Muscle layer of colon (tissue), 2 donors: Measurements from ENCODE around the gene ABCA4.
"Not testable (repeated sequence)": the region's sequence is repeated elsewhere in the genome, so short reads cannot be mapped to it uniquely, and the experiment has no call there.

Experiments
- H3K27ac ChIP-seq: one replicate; pipeline ENCODE4 v1.7.0; 2013; ENCODE audit warnings: low read depth, mild to moderate bottlenecking, low read length, moderate library complexity
- H3K27me3 ChIP-seq, 2 donors: one replicate each; pipeline ENCODE4 v1.7.0; 2013; ENCODE audit warnings: low read length in 2 of 2, mild to moderate bottlenecking in 2 of 2; ENCODE audit not compliant: insufficient read depth in 2 of 2, control insufficient read depth in 1 of 2
- H3K36me3 ChIP-seq: one replicate; pipeline ENCODE4 v1.7.0; 2013; ENCODE audit warnings: mild to moderate bottlenecking, low read length; ENCODE audit not compliant: insufficient read depth
- H3K4me1 ChIP-seq: one replicate; pipeline ENCODE4 v1.7.0; 2013; ENCODE audit warnings: mild to moderate bottlenecking, low read length; ENCODE audit not compliant: insufficient read depth
- H3K4me3 ChIP-seq, 2 donors: one replicate each; pipeline ENCODE4 v1.7.0; 2013; ENCODE audit warnings: low read length in 2 of 2, low read depth in 1 of 2, mild to moderate bottlenecking in 1 of 2, moderate library complexity in 1 of 2
- H3K9ac ChIP-seq: one replicate; pipeline ENCODE4 v1.7.0; 2013; ENCODE audit warnings: low read length
- H3K9me3 ChIP-seq: one replicate; pipeline ENCODE4 v1.7.0; 2013; ENCODE audit warnings: mild to moderate bottlenecking, low read length
- donor health status: abdominal sarcoma.
- donor health status: Adenocarcinoma of cecum.

Gene ABCA4

GRCh38 chr1:94120991-94121390, at the start of gene ABCA4:
ABCA4 (minus strand) TSS chr1:94121148; CDS start chr1:94121045, 103 bp downstream.
- H3K9me3 ChIP-seq = no peaks in the 10 kb centered on the region
- H3K36me3 ChIP-seq = no peaks in the 10 kb centered on the region
- H3K9ac ChIP-seq = no peak within 1 kb of the TSS
- no peaks in the 10 kb centered on the region for H3K27me3 ChIP-seq
- H3K4me1 ChIP-seq = peaks cover 5% of the 10 kb centered on the region
- H3K27ac ChIP-seq = no peak within 1 kb of the TSS
- H3K4me3 ChIP-seq = no peak within 1 kb of the TSS

- Histone ChIP-seq H3K27me3 (no peaks in the 10 kb centered on the region), H3K27ac (no peak overlapping the region), H3K36me3 (peaks cover 4% of the 10 kb centered on the region), H3K4me3 (no peak overlapping the region), H3K9ac (no peak overlapping the region), H3K4me1 (no peaks in the 10 kb centered on the region), H3K9me3 (no peaks in the 10 kb centered on the region)
Measured at GRCh38 chr1:94169126-94169525, 48.2 kb upstream of the ABCA4 start.

- no peak overlapping the region for H3K9ac ChIP-seq
- no peaks in the 10 kb centered on the region for H3K36me3 ChIP-seq
- no peak overlapping the region for H3K4me3 ChIP-seq
- no peaks in the 10 kb centered on the region for H3K4me1 ChIP-seq
- H3K9me3 ChIP-seq = no peaks in the 10 kb centered on the region
- H3K27me3 ChIP-seq = no peaks in the 10 kb centered on the region
- no peak overlapping the region for H3K27ac ChIP-seq
Measured at GRCh38 chr1:94165843-94166242, 44.9 kb upstream of the ABCA4 start.

GRCh38 chr1:94164885-94165284, 43.9 kb upstream of the ABCA4 start:
- H3K27ac ChIP-seq, H3K27me3 ChIP-seq, H3K9ac ChIP-seq, H3K4me3 ChIP-seq, H3K4me1 ChIP-seq, H3K36me3 ChIP-seq, H3K9me3 ChIP-seq: not testable (repeated sequence)

GRCh38 chr1:94164121-94164520, 43.2 kb upstream of the ABCA4 start:
- not testable (repeated sequence) for H3K4me3 ChIP-seq, H3K27ac ChIP-seq, H3K36me3 ChIP-seq, H3K9me3 ChIP-seq, H3K9ac ChIP-seq, H3K27me3 ChIP-seq, H3K4me1 ChIP-seq

- not testable (repeated sequence) for H3K9ac ChIP-seq, H3K27me3 ChIP-seq, H3K9me3 ChIP-seq, H3K4me3 ChIP-seq, H3K27ac ChIP-seq, H3K36me3 ChIP-seq, H3K4me1 ChIP-seq
Measured at GRCh38 chr1:94163249-94163648, 42.3 kb upstream of the ABCA4 start.

GRCh38 chr1:94160811-94161210, 39.9 kb upstream of the ABCA4 start:
- Histone ChIP-seq H3K4me1 (no peaks in the 10 kb centered on the region), H3K27ac (no peak overlapping the region), H3K9me3 (no peaks in the 10 kb centered on the region), H3K4me3 (no peak overlapping the region), H3K9ac (no peak overlapping the region), H3K36me3 (no peaks in the 10 kb centered on the region), H3K27me3 (no peaks in the 10 kb centered on the region)

GRCh38 chr1:94156096-94156625, 35.2 kb upstream of the ABCA4 start:
- H3K9me3 ChIP-seq = no peaks in the 10 kb centered on the region
- no peaks in the 10 kb centered on the region for H3K36me3 ChIP-seq
- no peak overlapping the region for H3K9ac ChIP-seq
- no peak overlapping the region for H3K27ac ChIP-seq
- H3K4me3 ChIP-seq = no peak overlapping the region
- H3K4me1 ChIP-seq = no peaks in the 10 kb centered on the region
- H3K27me3 ChIP-seq = no peaks in the 10 kb centered on the region

- Histone ChIP-seq H3K27me3 (no peaks in the 10 kb centered on the region), H3K9ac (no peak overlapping the region), H3K36me3 (no peaks in the 10 kb centered on the region), H3K9me3 (no peaks in the 10 kb centered on the region), H3K4me3 (no peak overlapping the region), H3K4me1 (no peaks in the 10 kb centered on the region), H3K27ac (no peak overlapping the region)
Measured at GRCh38 chr1:94154989-94155388, 34.0 kb upstream of the ABCA4 start.

GRCh38 chr1:94153133-94153532, 32.2 kb upstream of the ABCA4 start:
- Histone ChIP-seq H3K27ac (no peak overlapping the region), H3K9ac (no peak overlapping the region), H3K4me1 (no peaks in the 10 kb centered on the region), H3K36me3 (no peaks in the 10 kb centered on the region), H3K9me3 (no peaks in the 10 kb centered on the region), H3K4me3 (no peak overlapping the region), H3K27me3 (no peaks in the 10 kb centered on the region)

GRCh38 chr1:94149166-94149565, 28.2 kb upstream of the ABCA4 start:
- H3K27ac ChIP-seq, H3K27me3 ChIP-seq, H3K4me3 ChIP-seq, H3K9me3 ChIP-seq, H3K36me3 ChIP-seq, H3K4me1 ChIP-seq, H3K9ac ChIP-seq: not testable (repeated sequence)

GRCh38 chr1:94146273-94146672, 25.3 kb upstream of the ABCA4 start:
- Histone ChIP-seq H3K4me3 (no peak overlapping the region), H3K27me3 (no peaks in the 10 kb centered on the region), H3K27ac (no peak overlapping the region), H3K4me1 (peaks cover 6% of the 10 kb centered on the region), H3K9ac (no peak overlapping the region), H3K36me3 (no peaks in the 10 kb centered on the region), H3K9me3 (no peaks in the 10 kb centered on the region)
